RPMI8226 (cell line): ENCODE data around the gene FBXO42.
"Not testable (repeated sequence)": the region's sequence is repeated elsewhere in the genome, so short reads cannot be mapped to it uniquely, and the experiment has no call there.

Experiments
- DNase-seq: peaks from one replicate; pipeline ENCODE4 v3.0.0-alpha.2; 2015

FBXO42 gene

GRCh38 chr1:16215882-16216753 lies 136.2 kb downstream of the FBXO42 start:
- DNase-seq, result peak; percentile 92

- DNase-seq, result not testable (repeated sequence)
Observed at GRCh38 chr1:16215240-16215639, 137.0 kb downstream of the FBXO42 start.

GRCh38 chr1:16213544-16213943 lies 138.7 kb downstream of the FBXO42 start:
- DNase-seq, result not testable (repeated sequence)

- DNase-seq, result no peak
Observed at GRCh38 chr1:16213013-16213412, 139.3 kb downstream of the FBXO42 start.

- DNase-seq, result no peak
Observed at GRCh38 chr1:16212251-16212961, 139.9 kb downstream of the FBXO42 start, which contains the start of gene ARHGEF19. Gene ARHGEF19 (minus strand): TSS chr1:16212652. CDS start chr1:16209054, 3,598 bp downstream.

- DNase-seq, result no peak
Observed at GRCh38 chr1:16211824-16212223, 140.5 kb downstream of the FBXO42 start.

- no peak for DNase-seq
Observed at GRCh38 chr1:16210581-16210980, 141.7 kb downstream of the FBXO42 start.

- DNase-seq, result no peak
Observed at GRCh38 chr1:16209847-16210407, 142.4 kb downstream of the FBXO42 start.

GRCh38 chr1:16209132-16209846 lies 143.0 kb downstream of the FBXO42 start:
- no peak for DNase-seq

GRCh38 chr1:16208270-16208987 lies 143.9 kb downstream of the FBXO42 start:
- DNase-seq, result no peak

- no peak for DNase-seq
Observed at GRCh38 chr1:16207318-16208269, 144.7 kb downstream of the FBXO42 start.

- peak; percentile 99 for DNase-seq
Observed at GRCh38 chr1:16206547-16207317, 145.5 kb downstream of the FBXO42 start.

GRCh38 chr1:16205891-16206546 lies 146.3 kb downstream of the FBXO42 start:
- DNase-seq, result no peak

GRCh38 chr1:16205334-16205671 lies 147.0 kb downstream of the FBXO42 start:
- DNase-seq, result no peak

- peak; percentile 52 for DNase-seq
Observed at GRCh38 chr1:16204634-16205333, 147.5 kb downstream of the FBXO42 start.

GRCh38 chr1:16204216-16204615 lies 148.1 kb downstream of the FBXO42 start:
- no peak for DNase-seq

GRCh38 chr1:16203550-16203949 lies 148.7 kb downstream of the FBXO42 start:
- DNase-seq, result no peak

GRCh38 chr1:16202281-16203210 lies 149.7 kb downstream of the FBXO42 start:
- DNase-seq, result no peak
